OCI-LY3 (cell line): ENCODE data around the gene UQCC3.
A peak's percentile ranks its signal among the peaks of the same experiment; 100 is the strongest.

Experiments used
- H2AFZ ChIP-seq: fragments of 200-600, 300-600 bp; shearing (Covaris generic); 2 replicates; pipeline ENCODE4 v1.6.0; 2014; ENCODE audit warnings: antibody characterized with exemption, low read depth, low read length
- H3K27ac ChIP-seq: fragments of 200-600, 300-600 bp; sonication (generic); 2 replicates; pipeline ENCODE4 v1.5.1; 2014; ENCODE audit warnings: mild to moderate bottlenecking, low read length, moderate library complexity, mixed read lengths
- H3K27me3 ChIP-seq: fragments of 200-600, 300-600 bp; sonication (generic); 2 replicates; pipeline ENCODE4 v1.6.1; 2014; ENCODE audit warnings: low read depth, low read length, mixed read lengths
- H3K36me3 ChIP-seq: fragments of 200-600, 300-600 bp; sonication (generic); replicated peaks from 2 replicates; pipeline ENCODE3; 2014; ENCODE audit warnings: low read depth, low read length, mixed read lengths
- H3K4me1 ChIP-seq: fragments of 300-600, 200-600 bp; sonication (generic); 2 replicates; pipeline ENCODE4 v1.6.1; 2014; ENCODE audit warnings: low read length, mixed read lengths
- H3K4me2 ChIP-seq: fragments of 200-600, 300-600 bp; sonication (generic); 2 replicates; pipeline ENCODE4 v1.6.1; 2014; ENCODE audit warnings: low read length, mixed read lengths
- H3K4me3 ChIP-seq: fragments of 300-600, 200-600 bp; sonication (generic); 2 replicates; pipeline ENCODE4 v1.5.1; 2014; ENCODE audit warnings: antibody characterized with exemption, mild to moderate bottlenecking, low read length, moderate library complexity
- H3K79me2 ChIP-seq: fragments of 300-600, 200-600 bp; shearing (Covaris generic); 2 replicates; pipeline ENCODE4 v1.6.1; 2014; ENCODE audit warnings: mild to moderate bottlenecking, low read length, mixed read lengths
- H3K9ac ChIP-seq: fragments of 300-600, 200-600 bp; shearing (Covaris generic); 2 replicates; pipeline ENCODE4 v1.6.0; 2014; ENCODE audit warnings: mild to moderate bottlenecking, low read length, moderate library complexity
- H3K9me3 ChIP-seq: fragments of 200-600, 300-600 bp; shearing (Covaris generic); 2 replicates; pipeline ENCODE4 v1.6.1; 2014; ENCODE audit warnings: low read length, mixed read lengths; ENCODE audit not compliant: insufficient read depth
- H4K20me1 ChIP-seq: fragments of 200-600, 300-600 bp; sonication (generic); 2 replicates; pipeline ENCODE4 v1.6.1; 2016; ENCODE audit warnings: low read length, mixed read lengths; ENCODE audit not compliant: insufficient read depth
- CTCF ChIP-seq: fragments of 200-600, 300-600 bp; sonication (generic); IDR thresholded peaks from 2 replicates; pipeline ENCODE4 v1.5.1; 2014; ENCODE audit warnings: antibody characterized with exemption, low read length, low read depth
- EZH2phosphoT487 ChIP-seq: fragments of 200-600 bp; shearing (Covaris generic); IDR thresholded peaks from 2 replicates; pipeline ENCODE4 v1.6.1; 2018; ENCODE audit warnings: antibody characterized with exemption, mixed run types, low read depth

Gene UQCC3

GRCh38 chr11:62646825-62647608 lies 24.5 kb upstream of the UQCC3 start:
- peak overlapping the region; percentile 51 for H3K4me2 ChIP-seq
- no peak overlapping the region for H3K27ac ChIP-seq
- peaks cover 63% of the 10 kb centered on the region for H3K79me2 ChIP-seq
- no peaks in the 10 kb centered on the region for H4K20me1 ChIP-seq
- peak overlapping the region; percentile 44 for H3K4me3 ChIP-seq
- no peak overlapping the region for H3K9ac ChIP-seq
- H2AFZ ChIP-seq: no peak overlapping the region
- H3K36me3 ChIP-seq: peaks cover 28% of the 10 kb centered on the region
- H3K9me3 ChIP-seq: no peaks in the 10 kb centered on the region
- TF ChIP-seq EZH2phosphoT487 (no peak), CTCF (no peak)
- peaks cover 15% of the 10 kb centered on the region for H3K4me1 ChIP-seq
- H3K27me3 ChIP-seq: no peaks in the 10 kb centered on the region

- Histone ChIP-seq H3K79me2 (peaks cover 63% of the 10 kb centered on the region), H3K4me3 (no peak overlapping the region)
- TF ChIP-seq CTCF (no peak), EZH2phosphoT487 (no peak)
Observed at GRCh38 chr11:62647609-62648005, 23.9 kb upstream of the UQCC3 start.

GRCh38 chr11:62648185-62648966 lies 23.1 kb upstream of the UQCC3 start:
- H3K27me3 ChIP-seq: no peaks in the 10 kb centered on the region
- TF ChIP-seq CTCF: no peak
- TF ChIP-seq EZH2phosphoT487: no peak
- no peak overlapping the region for H3K9ac ChIP-seq
- H3K4me3 ChIP-seq: no peak overlapping the region
- H3K36me3 ChIP-seq: peaks cover 22% of the 10 kb centered on the region
- H3K27ac ChIP-seq: no peak overlapping the region
- peaks cover 61% of the 10 kb centered on the region for H3K79me2 ChIP-seq
- H3K4me2 ChIP-seq: no peak overlapping the region
- H3K9me3 ChIP-seq: no peaks in the 10 kb centered on the region
- peaks cover 20% of the 10 kb centered on the region for H3K4me1 ChIP-seq
- no peaks in the 10 kb centered on the region for H4K20me1 ChIP-seq
- H2AFZ ChIP-seq: no peak overlapping the region

More at GRCh38 chr11:62647609-62648005, 23.9 kb upstream of the UQCC3 start:
- Histone ChIP-seq H3K9ac (no peak overlapping the region), H3K36me3 (peaks cover 27% of the 10 kb centered on the region), H3K4me1 (peaks cover 20% of the 10 kb centered on the region), H3K27me3 (no peaks in the 10 kb centered on the region), H3K4me2 (no peak overlapping the region), H2AFZ (no peak overlapping the region), H4K20me1 (no peaks in the 10 kb centered on the region), H3K9me3 (no peaks in the 10 kb centered on the region), H3K27ac (no peak overlapping the region)

GRCh38 chr11:62648967-62649364 lies 22.5 kb upstream of the UQCC3 start:
- H3K4me3 ChIP-seq: no peak overlapping the region
- H3K9me3 ChIP-seq: no peaks in the 10 kb centered on the region
- H3K9ac ChIP-seq: no peak overlapping the region
- H3K79me2 ChIP-seq: peaks cover 55% of the 10 kb centered on the region
- no peak overlapping the region for H2AFZ ChIP-seq
- peaks cover 22% of the 10 kb centered on the region for H3K36me3 ChIP-seq
- H4K20me1 ChIP-seq: no peaks in the 10 kb centered on the region
- no peak for TF ChIP-seq CTCF
- TF ChIP-seq EZH2phosphoT487: no peak
- H3K4me2 ChIP-seq: no peak overlapping the region
- H3K27me3 ChIP-seq: no peaks in the 10 kb centered on the region
- H3K27ac ChIP-seq: no peak overlapping the region
- peaks cover 20% of the 10 kb centered on the region for H3K4me1 ChIP-seq
